KBM-7 (cell line): ENCODE data around the gene SPTBN1.
"Not testable (repeated sequence)": the region's sequence is repeated elsewhere in the genome, so short reads cannot be mapped to it uniquely, and the experiment has no call there.

Source experiments
- DNase-seq: peaks from one replicate; pipeline ENCODE4 v3.0.0-alpha.2; 2015
- in situ Hi-C: fragments of 300-500 bp; cut with MboI; formaldehyde crosslinking; loops from 2 replicates; pipeline ENCODE4 v1.14.3; 2020; ENCODE audit warnings: low sequenced_read_pairs, low pct_unique_long_range_greater_than_20kb, mixed read lengths

The SPTBN1 gene

GRCh38 chr2:54691445-54692135, 235.5 kb downstream of the SPTBN1 start:
- peak; percentile 20 for DNase-seq
- in situ Hi-C loops: no loop called here

GRCh38 chr2:54692556-54692955, 236.4 kb downstream of the SPTBN1 start:
- in situ Hi-C loops: no loop called here
- DNase-seq: no peak

- in situ Hi-C loops: no loop called here
- DNase-seq: no peak
These were observed 239.3 kb downstream of the SPTBN1 start for GRCh38 chr2:54695378-54695777.

GRCh38 chr2:54697934-54698333, 241.8 kb downstream of the SPTBN1 start:
- DNase-seq: no peak
- in situ Hi-C loops: no loop called here

GRCh38 chr2:54698926-54699325, 242.8 kb downstream of the SPTBN1 start:
- in situ Hi-C loops, DNase-seq: not testable (repeated sequence)

GRCh38 chr2:54699665-54700064, 243.5 kb downstream of the SPTBN1 start:
- in situ Hi-C loops: no loop called here
- DNase-seq: no peak

GRCh38 chr2:54701029-54701428, 244.9 kb downstream of the SPTBN1 start:
- in situ Hi-C loops: no loop called here
- DNase-seq: no peak

- in situ Hi-C loops: no loop called here
- DNase-seq: no peak
These were observed 248.1 kb downstream of the SPTBN1 start for GRCh38 chr2:54704238-54704637.

- in situ Hi-C loops: no loop called here
- DNase-seq: peak; percentile 58
These were observed 248.8 kb downstream of the SPTBN1 start for GRCh38 chr2:54704688-54705605.

- DNase-seq: no peak
- in situ Hi-C loops: no loop called here
These were observed 250.5 kb downstream of the SPTBN1 start for GRCh38 chr2:54706622-54707021.

- in situ Hi-C loops: no loop called here
- no peak for DNase-seq
These were observed 252.6 kb downstream of the SPTBN1 start for GRCh38 chr2:54708584-54709335.

- no peak for DNase-seq
- in situ Hi-C loops: no loop called here
These were observed 253.2 kb downstream of the SPTBN1 start for GRCh38 chr2:54709336-54709809.

- in situ Hi-C loops: no loop called here
- DNase-seq: no peak
These were observed 254.1 kb downstream of the SPTBN1 start for GRCh38 chr2:54710216-54710615.

- in situ Hi-C loops: no loop called here
- no peak for DNase-seq
These were observed 256.4 kb downstream of the SPTBN1 start for GRCh38 chr2:54712516-54712915.

- in situ Hi-C loops: no loop called here
These were observed 258.9 kb downstream of the SPTBN1 start for GRCh38 chr2:54714996-54715395.

GRCh38 chr2:54716375-54716774, 260.2 kb downstream of the SPTBN1 start:
- DNase-seq: no peak

More at GRCh38 chr2:54714996-54715395, 258.9 kb downstream of the SPTBN1 start:
- no peak for DNase-seq

GRCh38 chr2:54720563-54720962, 264.4 kb downstream of the SPTBN1 start:
- no peak for DNase-seq
- in situ Hi-C loops: no loop called here

More at GRCh38 chr2:54716375-54716774, 260.2 kb downstream of the SPTBN1 start:
- in situ Hi-C loops: no loop called here
